ENCODE measurements around the gene FRMPD4. TPM values are rescaled to one million over a fixed set of nuclear protein-coding genes. Genes with fewer than 3 reads are reported as not detected.

The FRMPD4 gene
- total and polyA plus RNA-seq, 10 of the 15 experiments (the other 5 are each of a cell fraction or from before 2014, with no cell fraction given) = not detected

DNA sequence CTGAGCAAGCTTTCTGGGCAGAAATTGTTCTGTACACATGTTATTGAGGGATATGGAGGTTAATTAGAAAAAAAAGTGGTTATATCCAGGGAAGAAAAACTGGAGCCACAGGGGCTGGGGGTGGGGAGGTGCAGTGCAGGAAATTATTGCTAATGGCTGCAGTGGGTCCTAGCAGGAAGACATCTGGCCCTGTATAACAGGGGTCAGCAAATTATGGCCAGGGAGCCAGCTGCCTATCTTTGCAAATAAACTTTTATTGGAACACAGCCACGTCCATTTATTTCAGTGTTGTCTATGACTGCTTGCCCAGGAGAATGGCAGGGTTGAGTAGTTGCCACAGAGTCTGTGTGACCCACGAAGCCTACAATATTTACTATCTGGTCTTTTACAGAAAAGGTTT, 629.6 kb downstream of the FRMPD4 start:
- no peak overlapping the region for H3K9ac ChIP-seq (ENCODE audit: control insufficient read depth, insufficient read depth, low read length)
- no peak overlapping the region for H3K4me2 ChIP-seq (ENCODE audit: control insufficient read depth, insufficient read depth)
- ChIA-PET SMC1A (ENCODE audit: uncharacterized antibody, unreplicated experiment) (interaction anchor here (1.0 kb wide), 1 partner anchor 19 kb away, joined by 3 read pairs; no protein-coding TSS in a partner anchor), POLR2A (no interaction called here), RAD21 (ENCODE audit: unreplicated experiment) (interaction anchor here (1.3 kb wide), 1 partner anchor 133 kb away, joined by 4 read pairs; no protein-coding TSS in a partner anchor), CTCF (interaction anchor here (1.0 to 5.9 kb wide), 5 partner anchors 8 to 138 kb away, joined by 3 to 44 read pairs (median 8); no protein-coding TSS in a partner anchor)
- no peak overlapping the region for H3K27ac ChIP-seq (ENCODE audit: control insufficient read depth, insufficient read depth)
- H3K4me3 ChIP-seq = no peak overlapping the region
- no peaks in the 10 kb centered on the region for H3K9me3 ChIP-seq (replicated peaks; ENCODE audit: control insufficient read depth, insufficient read depth, low read length)
- no peak overlapping the region for H2AFZ ChIP-seq (ENCODE audit: control insufficient read depth, low read depth, low read length)
- no TSS peak for BruUV-seq (replicated peaks)
- H3K4me1 ChIP-seq (ENCODE audit: control insufficient read depth, insufficient read depth, low read length) = no peaks in the 10 kb centered on the region
- ATAC-seq (no peak), FAIRE-seq (no peak), DNase-seq (ENCODE audit: low read depth, low spot score) (no peak)
- intact Hi-C loops (cut with micrococcal nuclease; ENCODE audit: unreplicated experiment) = no loop called here
- in situ Hi-C loops (cut with MboI) = no loop called here
- no peaks in the 10 kb centered on the region for H3K36me3 ChIP-seq (ENCODE audit: control insufficient read depth in 2 of 2, insufficient read depth in 2 of 2, low read length in 1 of 2)
- no peak for TF ChIP-seq FOS (IDR thresholded peaks at IDR 0.05; ENCODE audit: borderline replicate concordance, extremely low read depth, insufficient read length)
- no peak for TF ChIP-seq RELA (IDR thresholded peaks at IDR 0.05; ENCODE audit: borderline replicate concordance, partially characterized antibody)
- TF ChIP-seq TAF1 (IDR thresholded peaks at IDR 0.05; ENCODE audit: borderline replicate concordance, low read depth, low read length) = no peak
- no peak for TF ChIP-seq SIN3A (IDR thresholded peaks at IDR 0.05; ENCODE audit: low read depth, low read length)
- no peak for TF ChIP-seq MTA2 (IDR thresholded peaks at IDR 0.05; ENCODE audit: low read depth)
- TF ChIP-seq, protein P1, sequence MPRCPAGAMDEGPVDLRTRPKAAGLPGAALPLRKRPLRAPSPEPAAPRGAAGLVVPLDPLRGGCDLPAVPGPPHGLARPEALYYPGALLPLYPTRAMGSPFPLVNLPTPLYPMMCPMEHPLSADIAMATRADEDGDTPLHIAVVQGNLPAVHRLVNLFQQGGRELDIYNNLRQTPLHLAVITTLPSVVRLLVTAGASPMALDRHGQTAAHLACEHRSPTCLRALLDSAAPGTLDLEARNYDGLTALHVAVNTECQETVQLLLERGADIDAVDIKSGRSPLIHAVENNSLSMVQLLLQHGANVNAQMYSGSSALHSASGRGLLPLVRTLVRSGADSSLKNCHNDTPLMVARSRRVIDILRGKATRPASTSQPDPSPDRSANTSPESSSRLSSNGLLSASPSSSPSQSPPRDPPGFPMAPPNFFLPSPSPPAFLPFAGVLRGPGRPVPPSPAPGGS (IDR thresholded peaks at IDR 0.05; ENCODE audit: borderline replicate concordance, insufficient read depth, low read depth, low read length, poor library complexity, severe bottlenecking) = no peak
- no peak for TF ChIP-seq NFXL1 (IDR thresholded peaks at IDR 0.05; ENCODE audit: borderline replicate concordance)
- no peak for TF ChIP-seq CBX5 (IDR thresholded peaks at IDR 0.05; ENCODE audit: low read depth)
- TF ChIP-seq, protein P2, sequence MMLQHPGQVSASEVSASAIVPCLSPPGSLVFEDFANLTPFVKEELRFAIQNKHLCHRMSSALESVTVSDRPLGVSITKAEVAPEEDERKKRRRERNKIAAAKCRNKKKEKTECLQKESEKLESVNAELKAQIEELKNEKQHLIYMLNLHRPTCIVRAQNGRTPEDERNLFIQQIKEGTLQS (IDR thresholded peaks at IDR 0.05; ENCODE audit: borderline replicate concordance, extremely low read depth, low read depth, low read length) = no peak
- TF ChIP-seq DPF2 (IDR thresholded peaks at IDR 0.05) = no peak
- TF ChIP-seq MEF2A (IDR thresholded peaks at IDR 0.05; ENCODE audit: insufficient read depth, low read depth, low read length) = no peak
- no peak for TF ChIP-seq POLR2A (IDR thresholded peaks at IDR 0.05; ENCODE audit: low read depth, low read length)
- no peak for TF ChIP-seq RB1 (IDR thresholded peaks at IDR 0.05; ENCODE audit: borderline replicate concordance)
- TF ChIP-seq, protein P3, sequence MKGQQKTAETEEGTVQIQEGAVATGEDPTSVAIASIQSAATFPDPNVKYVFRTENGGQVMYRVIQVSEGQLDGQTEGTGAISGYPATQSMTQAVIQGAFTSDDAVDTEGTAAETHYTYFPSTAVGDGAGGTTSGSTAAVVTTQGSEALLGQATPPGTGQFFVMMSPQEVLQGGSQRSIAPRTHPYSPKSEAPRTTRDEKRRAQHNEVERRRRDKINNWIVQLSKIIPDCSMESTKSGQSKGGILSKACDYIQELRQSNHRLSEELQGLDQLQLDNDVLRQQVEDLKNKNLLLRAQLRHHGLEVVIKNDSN (IDR thresholded peaks at IDR 0.05; ENCODE audit: borderline replicate concordance, extremely low read length, insufficient read depth, low read depth, low read length) = no peak
- TF ChIP-seq, protein P4, sequence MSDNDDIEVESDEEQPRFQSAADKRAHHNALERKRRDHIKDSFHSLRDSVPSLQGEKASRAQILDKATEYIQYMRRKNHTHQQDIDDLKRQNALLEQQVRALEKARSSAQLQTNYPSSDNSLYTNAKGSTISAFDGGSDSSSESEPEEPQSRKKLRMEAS (IDR thresholded peaks at IDR 0.05; ENCODE audit: low read depth, low read length) = no peak
- no peak for TF ChIP-seq SMC3 (IDR thresholded peaks at IDR 0.05; ENCODE audit: borderline replicate concordance, low read length)
- no peak for TF ChIP-seq PAX8 (IDR thresholded peaks at IDR 0.05)
- TF ChIP-seq, protein P5, sequence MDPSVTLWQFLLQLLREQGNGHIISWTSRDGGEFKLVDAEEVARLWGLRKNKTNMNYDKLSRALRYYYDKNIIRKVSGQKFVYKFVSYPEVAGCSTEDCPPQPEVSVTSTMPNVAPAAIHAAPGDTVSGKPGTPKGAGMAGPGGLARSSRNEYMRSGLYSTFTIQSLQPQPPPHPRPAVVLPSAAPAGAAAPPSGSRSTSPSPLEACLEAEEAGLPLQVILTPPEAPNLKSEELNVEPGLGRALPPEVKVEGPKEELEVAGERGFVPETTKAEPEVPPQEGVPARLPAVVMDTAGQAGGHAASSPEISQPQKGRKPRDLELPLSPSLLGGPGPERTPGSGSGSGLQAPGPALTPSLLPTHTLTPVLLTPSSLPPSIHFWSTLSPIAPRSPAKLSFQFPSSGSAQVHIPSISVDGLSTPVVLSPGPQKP (IDR thresholded peaks at IDR 0.05; ENCODE audit: low read depth, low read length) = no peak
- WGBS (ENCODE audit: insufficient coverage, insufficient replicate concordance, low lambda C conversion rate, missing lambda C conversion rate) = 4% methylated on average over 2 of the region's 2 CpGs
- H3K79me2 ChIP-seq (ENCODE audit: control insufficient read depth, insufficient read depth, low read length) = no peaks in the 10 kb centered on the region
- H4K20me1 ChIP-seq (ENCODE audit: control insufficient read depth, insufficient read depth) = no peaks in the 10 kb centered on the region
- H3K27me3 ChIP-seq (replicated peaks in 1 of 2; ENCODE audit: control insufficient read depth in 2 of 2, insufficient read depth in 2 of 2, low read length in 1 of 2) = peaks cover 0 to 8% of the 10 kb centered on the region in 2 experiments; a peak in 2 of 4 replicates

All from GM12878 (cell line).